HT1080 (cell line): ENCODE measurements around the gene C19orf85. TPM values are rescaled to one million over a fixed set of nuclear protein-coding genes. Genes with fewer than 3 reads are reported as not detected.

ENCODE experiments used
- DNase-seq: peaks from one replicate; pipeline ENCODE4 v3.0.0-alpha.2; 2015; ENCODE audit warnings: low read depth
- total RNA-seq: library from RNA; depleted of rRNA; stranded (reverse); fragments of >200 nt; shearing (Covaris generic); gene quantifications from 2 replicates; pipeline ENCODE4 v1.2.3, GENCODE V29; 2014

C19orf85 gene
- total RNA-seq, 1 experiment from 2014 or later, result not detected

GRCh38 chr19:55442372-55442961 is 22.1 kb downstream of the C19orf85 start:
- no peak for DNase-seq

GRCh38 chr19:55441692-55442321 is 22.7 kb downstream of the C19orf85 start:
- DNase-seq, result no peak

GRCh38 chr19:55441319-55441691 is 23.2 kb downstream of the C19orf85 start:
- no peak for DNase-seq

GRCh38 chr19:55440411-55441105 is 24.0 kb downstream of the C19orf85 start:
- DNase-seq, result no peak

- DNase-seq, result no peak
Observed at GRCh38 chr19:55439052-55439451, 25.5 kb downstream of the C19orf85 start.

GRCh38 chr19:55437410-55437809 is 27.1 kb downstream of the C19orf85 start:
- peak; percentile 67 for DNase-seq

GRCh38 chr19:55436847-55437246 is 27.7 kb downstream of the C19orf85 start:
- no peak for DNase-seq

- no peak for DNase-seq
Observed at GRCh38 chr19:55435020-55435419, 29.5 kb downstream of the C19orf85 start.

GRCh38 chr19:55434356-55434919 is 30.1 kb downstream of the C19orf85 start:
- no peak for DNase-seq

- no peak for DNase-seq
Observed at GRCh38 chr19:55433292-55433691, 31.3 kb downstream of the C19orf85 start.

GRCh38 chr19:55432241-55432959 is 32.2 kb downstream of the C19orf85 start:
- no peak for DNase-seq

- DNase-seq, result no peak
Observed at GRCh38 chr19:55431183-55431582, 33.4 kb downstream of the C19orf85 start.

- no peak for DNase-seq
Observed at GRCh38 chr19:55426042-55426441, 38.5 kb downstream of the C19orf85 start.

- no peak for DNase-seq
Observed at GRCh38 chr19:55424518-55424917, 40.0 kb downstream of the C19orf85 start.

GRCh38 chr19:55423225-55424005 is 41.1 kb downstream of the C19orf85 start:
- DNase-seq, result no peak

GRCh38 chr19:55421281-55421680 is 43.3 kb downstream of the C19orf85 start:
- DNase-seq, result peak; percentile 21

GRCh38 chr19:55419624-55420236 is 44.8 kb downstream of the C19orf85 start:
- no peak for DNase-seq

- DNase-seq, result no peak
Observed at GRCh38 chr19:55419103-55419502, 45.4 kb downstream of the C19orf85 start.

GRCh38 chr19:55418185-55418584 is 46.4 kb downstream of the C19orf85 start:
- peak; percentile 84 for DNase-seq
